Colon (tissue), 2 donors: Measurements from ENCODE around the gene LDHAL6B.

ENCODE experiments used
- FAIRE-seq: peaks from 2 replicates; lab custom pipeline; 2012; peaks lifted over from hg19 to GRCh38; lab: Jason Lieb, UNC
- donor health status: control.
- donor health status: control.

Gene LDHAL6B

GRCh38 chr15:59177317-59177660, 29.4 kb upstream of the LDHAL6B start:
- no peak for FAIRE-seq

- FAIRE-seq, result no peak
These were observed 28.4 kb upstream of the LDHAL6B start for GRCh38 chr15:59178151-59178695.

GRCh38 chr15:59179717-59180116, 26.9 kb upstream of the LDHAL6B start:
- no peak for FAIRE-seq

- no peak for FAIRE-seq
These were observed 25.6 kb upstream of the LDHAL6B start for GRCh38 chr15:59180945-59181600.

GRCh38 chr15:59185725-59186124, 20.9 kb upstream of the LDHAL6B start:
- no peak for FAIRE-seq

GRCh38 chr15:59186501-59186900, 20.1 kb upstream of the LDHAL6B start:
- FAIRE-seq, result no peak

- no peak for FAIRE-seq
These were observed 17.4 kb upstream of the LDHAL6B start for GRCh38 chr15:59189241-59189640.

GRCh38 chr15:59190291-59190690, 16.4 kb upstream of the LDHAL6B start:
- no peak for FAIRE-seq

GRCh38 chr15:59191855-59192237, 14.8 kb upstream of the LDHAL6B start:
- no peak for FAIRE-seq

- no peak for FAIRE-seq
These were observed 11.9 kb upstream of the LDHAL6B start for GRCh38 chr15:59194639-59195325.

GRCh38 chr15:59196416-59196815, 10.2 kb upstream of the LDHAL6B start:
- no peak for FAIRE-seq

- no peak for FAIRE-seq
These were observed 9.2 kb upstream of the LDHAL6B start for GRCh38 chr15:59197454-59197853.

- FAIRE-seq, result no peak
These were observed 6.8 kb upstream of the LDHAL6B start for GRCh38 chr15:59199626-59200465.

- no peak for FAIRE-seq
These were observed 6.1 kb upstream of the LDHAL6B start for GRCh38 chr15:59200560-59200959.

GRCh38 chr15:59203008-59203407, 3.6 kb upstream of the LDHAL6B start:
- no peak for FAIRE-seq

- FAIRE-seq, result no peak
These were observed 3.0 kb upstream of the LDHAL6B start for GRCh38 chr15:59203657-59204056.

- FAIRE-seq, result no peak
These were observed 612 bp upstream of the LDHAL6B start for GRCh38 chr15:59205839-59206622.

GRCh38 chr15:59208613-59209249, 2.1 kb downstream of the LDHAL6B start:
- FAIRE-seq, result no peak

GRCh38 chr15:59210186-59210585, 3.5 kb downstream of the LDHAL6B start:
- no peak for FAIRE-seq

GRCh38 chr15:59216911-59217310, 10.3 kb downstream of the LDHAL6B start:
- no peak for FAIRE-seq

GRCh38 chr15:59217876-59218498, 11.3 kb downstream of the LDHAL6B start:
- no peak for FAIRE-seq
